Measurements from ENCODE around the gene ARAF.

GRCh38 chrX:47571896-47572295 is 10.9 kb downstream of the ARAF start:
- TF ChIP-seq EZH2phosphoT487 (IDR thresholded peaks at IDR 0.05; ENCODE audit: low read length): no peak
- no peak for TF ChIP-seq CTCF (IDR thresholded peaks at IDR 0.05; ENCODE audit: low read length)

All from MM.1S (cell line).